ENCODE measurements around the gene METTL27.
"Not testable (repeated sequence)": the region's sequence is repeated elsewhere in the genome, so short reads cannot be mapped to it uniquely, and the experiment has no call there.

DNA sequence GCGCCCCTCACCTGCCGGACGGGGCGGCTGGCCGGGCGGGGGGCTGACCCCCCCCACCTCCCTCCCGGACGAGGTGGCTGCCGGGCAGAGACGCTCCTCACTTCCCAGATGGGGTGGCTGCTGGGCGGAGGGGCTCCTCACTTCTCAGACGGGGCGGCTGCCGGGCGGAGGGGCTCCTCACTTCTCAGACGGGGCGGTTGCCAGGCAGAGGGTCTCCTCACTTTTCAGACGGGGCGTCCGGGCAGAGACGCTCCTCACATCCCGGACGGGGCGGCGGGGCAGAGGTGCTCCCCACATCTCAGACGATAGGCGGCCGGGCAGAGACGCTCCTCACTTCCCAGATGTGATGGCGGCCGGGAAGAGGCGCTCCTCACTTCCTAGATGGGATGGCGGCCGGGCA, 45.1 kb downstream of the METTL27 start:
- not testable (repeated sequence) for TF ChIP-seq ZNF384 (IDR thresholded peaks at IDR 0.05); FOXM1 (IDR thresholded peaks at IDR 0.05; ENCODE audit: borderline replicate concordance); L3MBTL2 (conservative IDR thresholded peaks at IDR 0.05); NFRKB (IDR thresholded peaks at IDR 0.05); LEF1 (IDR thresholded peaks at IDR 0.05; ENCODE audit: borderline replicate concordance); SUZ12 (IDR thresholded peaks at IDR 0.05); CTBP1 (IDR thresholded peaks at IDR 0.05; ENCODE audit: borderline replicate concordance); HDGF (IDR thresholded peaks at IDR 0.05; ENCODE audit: borderline replicate concordance); BHLHE40 (IDR thresholded peaks at IDR 0.05; ENCODE audit: borderline replicate concordance); SP1 (IDR thresholded peaks at IDR 0.05); FOXA1 (IDR thresholded peaks at IDR 0.05)
- TF ChIP-seq, protein P1, sequence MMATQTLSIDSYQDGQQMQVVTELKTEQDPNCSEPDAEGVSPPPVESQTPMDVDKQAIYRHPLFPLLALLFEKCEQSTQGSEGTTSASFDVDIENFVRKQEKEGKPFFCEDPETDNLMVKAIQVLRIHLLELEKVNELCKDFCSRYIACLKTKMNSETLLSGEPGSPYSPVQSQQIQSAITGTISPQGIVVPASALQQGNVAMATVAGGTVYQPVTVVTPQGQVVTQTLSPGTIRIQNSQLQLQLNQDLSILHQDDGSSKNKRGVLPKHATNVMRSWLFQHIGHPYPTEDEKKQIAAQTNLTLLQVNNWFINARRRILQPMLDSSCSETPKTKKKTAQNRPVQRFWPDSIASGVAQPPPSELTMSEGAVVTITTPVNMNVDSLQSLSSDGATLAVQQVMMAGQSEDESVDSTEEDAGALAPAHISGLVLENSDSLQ (IDR thresholded peaks at IDR 0.05) = not testable (repeated sequence)

Measured in HEK293T (cell line).